ENCODE results near the gene SLC7A7.
A peak's percentile ranks its signal among the peaks of the same experiment; 100 is the strongest.

GRCh38 chr14:22822571-22823098 is 7.4 kb upstream of the SLC7A7 start:
- TF ChIP-seq, protein P1, sequence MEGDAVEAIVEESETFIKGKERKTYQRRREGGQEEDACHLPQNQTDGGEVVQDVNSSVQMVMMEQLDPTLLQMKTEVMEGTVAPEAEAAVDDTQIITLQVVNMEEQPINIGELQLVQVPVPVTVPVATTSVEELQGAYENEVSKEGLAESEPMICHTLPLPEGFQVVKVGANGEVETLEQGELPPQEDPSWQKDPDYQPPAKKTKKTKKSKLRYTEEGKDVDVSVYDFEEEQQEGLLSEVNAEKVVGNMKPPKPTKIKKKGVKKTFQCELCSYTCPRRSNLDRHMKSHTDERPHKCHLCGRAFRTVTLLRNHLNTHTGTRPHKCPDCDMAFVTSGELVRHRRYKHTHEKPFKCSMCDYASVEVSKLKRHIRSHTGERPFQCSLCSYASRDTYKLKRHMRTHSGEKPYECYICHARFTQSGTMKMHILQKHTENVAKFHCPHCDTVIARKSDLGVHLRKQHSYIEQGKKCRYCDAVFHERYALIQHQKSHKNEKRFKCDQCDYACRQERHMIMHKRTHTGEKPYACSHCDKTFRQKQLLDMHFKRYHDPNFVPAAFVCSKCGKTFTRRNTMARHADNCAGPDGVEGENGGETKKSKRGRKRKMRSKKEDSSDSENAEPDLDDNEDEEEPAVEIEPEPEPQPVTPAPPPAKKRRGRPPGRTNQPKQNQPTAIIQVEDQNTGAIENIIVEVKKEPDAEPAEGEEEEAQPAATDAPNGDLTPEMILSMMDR (IDR thresholded peaks at IDR 0.05; ENCODE audit: insufficient read depth, low read depth, low read length), result peak; percentile 71
- TF ChIP-seq EZH2 (IDR thresholded peaks at IDR 0.05; ENCODE audit: insufficient read depth, low read length), result no peak
